HG02759 (cell line): Measurements from ENCODE around the gene HDAC4.

Experiments used
- ATAC-seq: cut with Tn5 transposase; IDR thresholded peaks from one replicate; pipeline ENCODE4 v1.9.1; 2021; ENCODE audit warnings: mild to moderate bottlenecking, moderate library complexity; ENCODE audit not compliant: unreplicated experiment

Gene HDAC4

GRCh38 chr2:239354132-239354790 lies 46.6 kb downstream of the HDAC4 start:
- no peak for ATAC-seq

- no peak for ATAC-seq
Measured at GRCh38 chr2:239353692-239354091, 47.1 kb downstream of the HDAC4 start.

GRCh38 chr2:239351687-239352086 lies 49.1 kb downstream of the HDAC4 start:
- ATAC-seq, result no peak

- no peak for ATAC-seq
Measured at GRCh38 chr2:239349453-239350135, 51.2 kb downstream of the HDAC4 start.

- no peak for ATAC-seq
Measured at GRCh38 chr2:239348563-239349452, 52.0 kb downstream of the HDAC4 start.

GRCh38 chr2:239346676-239347075 lies 54.1 kb downstream of the HDAC4 start:
- no peak for ATAC-seq

GRCh38 chr2:239345251-239345650 lies 55.6 kb downstream of the HDAC4 start:
- ATAC-seq, result no peak

- ATAC-seq, result no peak
Measured at GRCh38 chr2:239344857-239345216, 56.0 kb downstream of the HDAC4 start.

GRCh38 chr2:239343946-239344856 lies 56.6 kb downstream of the HDAC4 start:
- ATAC-seq, result no peak

GRCh38 chr2:239343460-239343859 lies 57.4 kb downstream of the HDAC4 start:
- no peak for ATAC-seq

- no peak for ATAC-seq
Measured at GRCh38 chr2:239341840-239342239, 59.0 kb downstream of the HDAC4 start.

- ATAC-seq, result no peak
Measured at GRCh38 chr2:239341146-239341732, 59.6 kb downstream of the HDAC4 start.

GRCh38 chr2:239339726-239340601 lies 60.9 kb downstream of the HDAC4 start:
- ATAC-seq, result peak; percentile 65

- no peak for ATAC-seq
Measured at GRCh38 chr2:239339241-239339640, 61.6 kb downstream of the HDAC4 start.

- ATAC-seq, result no peak
Measured at GRCh38 chr2:239337877-239338484, 62.8 kb downstream of the HDAC4 start.

- ATAC-seq, result no peak
Measured at GRCh38 chr2:239337122-239337876, 63.5 kb downstream of the HDAC4 start.

- no peak for ATAC-seq
Measured at GRCh38 chr2:239331560-239331959, 69.3 kb downstream of the HDAC4 start.

- ATAC-seq, result no peak
Measured at GRCh38 chr2:239330836-239331235, 70.0 kb downstream of the HDAC4 start.
